GM13976 (cell line): ENCODE results near the gene NFX1.

Experiments used
- DNase-seq: peaks from one replicate; pipeline ENCODE4 v3.0.0; 2012; ENCODE audit warnings: low spot score
- in situ Hi-C: fragments of 300-500 bp; cut with MboI; formaldehyde crosslinking; loops from one replicate; pipeline ENCODE4 v1.12.0; 2022; ENCODE audit warnings: low sequenced_read_pairs, mixed read lengths, inconsistent platforms; ENCODE audit not compliant: unreplicated experiment
- TF ChIP-seq, protein P1 (sequence below): IDR thresholded peaks from 2 replicates; pipeline ENCODE4 v1.5.1; 2012; ENCODE audit warnings: borderline replicate concordance, mild to moderate bottlenecking; ENCODE audit not compliant: insufficient read depth; ENCODE audit errors: extremely low read depth, missing control alignments, control extremely low read depth

Gene NFX1

DNA sequence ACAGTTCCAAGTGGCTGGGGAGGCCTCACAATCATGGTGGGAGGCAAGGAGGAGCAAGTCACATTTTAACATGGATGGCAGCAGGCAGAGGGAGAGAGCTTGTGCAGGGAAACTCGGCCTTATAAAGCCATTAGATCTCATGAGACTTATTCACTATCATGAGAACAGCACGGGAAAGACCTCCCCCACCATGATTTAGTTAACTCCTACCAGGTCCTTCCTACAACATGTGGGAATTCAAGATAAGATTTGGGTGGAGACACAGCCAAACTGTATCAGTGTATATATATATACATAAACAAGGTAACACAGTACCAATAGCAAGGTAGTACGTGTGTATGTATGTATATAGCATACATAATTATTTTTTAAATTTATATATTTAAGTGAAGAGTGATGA is 50.9 kb downstream of the NFX1 start:
- TF ChIP-seq, protein P1, sequence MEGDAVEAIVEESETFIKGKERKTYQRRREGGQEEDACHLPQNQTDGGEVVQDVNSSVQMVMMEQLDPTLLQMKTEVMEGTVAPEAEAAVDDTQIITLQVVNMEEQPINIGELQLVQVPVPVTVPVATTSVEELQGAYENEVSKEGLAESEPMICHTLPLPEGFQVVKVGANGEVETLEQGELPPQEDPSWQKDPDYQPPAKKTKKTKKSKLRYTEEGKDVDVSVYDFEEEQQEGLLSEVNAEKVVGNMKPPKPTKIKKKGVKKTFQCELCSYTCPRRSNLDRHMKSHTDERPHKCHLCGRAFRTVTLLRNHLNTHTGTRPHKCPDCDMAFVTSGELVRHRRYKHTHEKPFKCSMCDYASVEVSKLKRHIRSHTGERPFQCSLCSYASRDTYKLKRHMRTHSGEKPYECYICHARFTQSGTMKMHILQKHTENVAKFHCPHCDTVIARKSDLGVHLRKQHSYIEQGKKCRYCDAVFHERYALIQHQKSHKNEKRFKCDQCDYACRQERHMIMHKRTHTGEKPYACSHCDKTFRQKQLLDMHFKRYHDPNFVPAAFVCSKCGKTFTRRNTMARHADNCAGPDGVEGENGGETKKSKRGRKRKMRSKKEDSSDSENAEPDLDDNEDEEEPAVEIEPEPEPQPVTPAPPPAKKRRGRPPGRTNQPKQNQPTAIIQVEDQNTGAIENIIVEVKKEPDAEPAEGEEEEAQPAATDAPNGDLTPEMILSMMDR: no peak
- no peak for DNase-seq
- in situ Hi-C loops: no loop called here

DNA sequence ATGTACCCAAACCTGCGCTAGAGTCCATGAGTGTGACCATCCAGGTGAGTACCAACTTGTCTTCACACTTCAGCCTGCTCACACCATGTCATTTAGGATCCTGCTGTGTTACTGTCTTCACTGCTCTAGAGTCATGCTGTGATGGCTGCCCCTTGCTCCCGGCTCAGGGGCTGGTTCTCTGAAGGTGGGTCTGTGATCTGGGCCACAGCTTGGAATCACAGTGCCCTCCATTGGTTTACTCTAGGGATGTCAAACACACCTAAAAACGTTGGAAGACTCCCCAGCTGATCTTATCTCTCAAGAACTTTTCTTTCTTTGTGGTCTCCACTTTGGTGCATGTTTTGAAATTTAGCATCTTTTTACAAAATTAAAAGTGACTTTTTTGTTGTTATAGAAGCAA is 53.8 kb downstream of the NFX1 start:
- TF ChIP-seq, protein P1: no peak
- no peak for DNase-seq
- in situ Hi-C loops: no loop called here

DNA sequence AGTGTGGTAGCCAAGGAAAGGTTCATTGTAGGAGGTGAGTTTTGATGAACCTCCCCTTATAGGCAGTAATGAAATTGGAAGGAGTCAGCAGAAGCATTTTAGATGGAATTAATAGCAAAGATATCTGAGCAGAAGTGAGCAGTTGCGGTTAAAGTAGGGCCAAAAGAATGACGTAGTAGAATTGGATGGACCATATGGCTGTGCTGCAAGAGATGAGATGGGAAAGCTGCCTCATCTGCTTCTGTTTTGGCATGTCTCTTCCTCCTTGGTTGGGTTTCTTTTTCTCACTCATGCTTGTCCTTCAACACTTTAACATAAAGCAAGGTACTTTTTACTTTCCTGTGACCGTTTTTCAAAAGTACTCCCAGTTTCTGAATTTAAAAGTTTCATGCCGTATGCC is 56.2 kb downstream of the NFX1 start:
- TF ChIP-seq, protein P1: no peak
- DNase-seq: no peak
- in situ Hi-C loops: no loop called here

DNA sequence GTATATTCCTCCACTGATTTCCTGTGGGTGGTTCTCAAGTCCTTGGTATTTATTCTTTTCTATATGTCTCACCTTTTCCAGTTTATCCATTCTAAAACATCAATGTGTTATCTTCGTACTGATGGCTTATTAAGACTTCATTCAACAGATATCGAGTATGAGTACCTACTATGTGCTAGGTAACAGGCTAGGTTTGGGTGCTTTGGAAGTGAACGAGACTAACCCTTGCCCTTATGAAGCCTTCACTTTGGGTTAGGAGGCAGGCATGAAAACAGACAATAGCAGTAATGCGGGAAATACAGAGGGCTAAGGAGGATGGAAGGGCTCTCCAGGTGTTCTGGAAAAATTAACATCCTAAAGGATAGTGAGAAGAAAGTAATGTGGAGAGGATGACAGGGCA is 58.7 kb downstream of the NFX1 start:
- in situ Hi-C loops: no loop called here
- TF ChIP-seq, protein P1: no peak
- no peak for DNase-seq

DNA sequence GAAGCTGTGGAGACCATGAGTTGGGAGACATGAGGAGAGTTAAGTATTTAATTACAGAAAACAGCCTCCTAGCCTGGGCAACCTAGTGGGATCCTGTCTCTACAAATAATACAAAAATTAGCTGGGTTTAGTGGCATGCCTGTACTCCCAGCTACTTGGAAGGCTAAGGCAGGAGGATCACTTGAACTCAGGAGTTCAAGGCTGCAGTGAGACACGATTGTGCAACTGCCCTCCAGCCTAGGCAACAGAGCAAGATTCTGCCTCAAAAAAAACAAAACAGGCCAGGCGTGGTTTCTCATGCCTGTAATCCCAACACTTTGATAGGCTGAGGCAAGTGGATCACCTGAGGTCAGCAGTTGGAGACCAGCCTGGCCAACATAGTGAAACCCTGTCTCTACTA is 59.4 kb downstream of the NFX1 start:
- in situ Hi-C loops: no loop called here
- TF ChIP-seq, protein P1: no peak
- DNase-seq: no peak

DNA sequence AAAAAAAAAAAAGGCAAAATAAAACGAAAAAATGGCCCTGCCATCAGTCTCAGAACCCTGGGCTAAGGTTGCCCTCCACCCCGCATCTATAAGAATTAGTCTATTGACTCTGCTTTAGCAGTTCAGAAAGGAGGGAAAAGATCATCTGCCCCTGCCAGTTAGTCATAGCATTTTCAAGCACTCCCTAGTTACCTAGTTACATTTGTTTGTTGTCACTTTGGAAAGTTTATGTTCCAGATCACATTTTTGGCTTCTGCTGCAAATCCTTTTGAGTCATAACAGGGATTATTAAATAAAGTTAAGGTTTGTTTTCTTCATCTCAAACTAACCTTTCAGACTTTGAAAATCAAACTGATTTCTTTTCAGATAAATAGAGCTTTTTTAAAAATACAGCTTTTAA is 60.0 kb downstream of the NFX1 start:
- no peak for DNase-seq
- in situ Hi-C loops: no loop called here
- TF ChIP-seq, protein P1: no peak

DNA sequence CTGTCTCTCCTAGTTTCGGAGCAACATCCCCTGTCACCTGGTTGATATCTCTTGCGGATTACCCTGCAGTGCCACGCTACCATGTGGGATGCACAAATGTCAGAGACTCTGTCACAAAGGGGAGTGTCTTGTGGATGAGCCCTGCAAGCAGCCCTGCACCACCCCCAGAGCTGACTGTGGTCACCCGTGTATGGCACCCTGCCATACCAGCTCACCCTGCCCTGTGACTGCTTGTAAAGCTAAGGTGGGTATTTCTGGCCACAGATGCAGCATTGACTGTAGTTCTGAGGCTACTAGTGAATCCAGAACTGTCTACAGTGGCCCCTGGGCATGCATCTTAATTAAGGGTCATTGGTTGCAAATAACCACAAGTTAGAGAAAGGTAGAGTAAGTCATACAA is 61.2 kb downstream of the NFX1 start:
- in situ Hi-C loops: no loop called here
- no peak for DNase-seq
- TF ChIP-seq, protein P1: no peak
